Heart left ventricle (tissue), 13 donors: ENCODE measurements around the gene ARPP21.

Source experiments
- POLR2A ChIP-seq, 2 donors: fragments of 450-650 bp; IDR thresholded peaks; one replicate each; pipeline ENCODE4 v1.6.1; 2017; ENCODE audit warnings: antibody characterized with exemption in 2 of 2, mild to moderate bottlenecking in 2 of 2, moderate library complexity in 2 of 2
- TF ChIP-seq, protein P1 (sequence below), 12 donors: fragments of 200-600 bp; sonication (generic) in 4 of 12; IDR thresholded peaks; one replicate each; pipeline versions ENCODE4 v1.5.0 to v1.8.0; 2018 to 2022; ENCODE audit warnings: antibody characterized with exemption in 12 of 12, mild to moderate bottlenecking in 5 of 12
- donor health status: ischemic (EF 13 %, LVEDD 7.1; RV severe dilation, severe dysfunction).
- donor health status: DM: no; HTN: yes; CAD: no.
- donor health status: DM: no; HTN: no; CAD: no.
- donor health status: ischemic (EF 25% LVEDD 6.9; RV normal size, moderate dysfunction).
- donor health status: ischemic (EF 25% LVEDD 5.7; RV mildly dilated, moderate dysfunction).
- donor health status: ischemic (EF 35%, LVEDD 5.7; RV mildly dilated, moderate dysfunction).
- donor health status: nonischemic (EF 11% LVEDD 7.7; RV severe dilation, severe dysfunction).
- donor health status: DM: yes; HTN: yes; CAD: no.
- donor health status: PGD.
- donor health status: ischemic (EF 29% LVEDD 5.4; RV normal size, mild dysfunction).
- donor health status: nonischemic (EF 23%, LVEDD 6.1; RV moderate dilation, normal function).

DNA sequence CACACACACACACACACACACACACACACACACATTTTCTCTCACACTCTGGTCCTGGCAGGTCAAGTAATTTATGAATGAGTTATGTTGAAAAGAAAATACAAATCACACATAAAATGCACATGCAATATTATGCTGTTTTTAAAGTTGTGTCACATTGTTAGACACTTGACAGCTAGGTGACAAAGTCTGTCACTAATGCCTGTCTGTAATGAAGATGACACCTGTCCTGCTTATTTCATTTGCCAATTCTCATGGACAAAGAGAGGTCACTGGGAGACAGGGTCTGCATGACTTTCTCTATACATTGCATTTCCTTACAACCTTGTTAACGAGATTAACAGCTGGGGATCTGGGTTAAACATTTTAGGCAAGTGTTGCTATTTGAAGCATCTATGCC, 71.2 kb downstream of the ARPP21 start:
- no peak for TF ChIP-seq POLR2A (IDR thresholded peaks at IDR 0.05)
- TF ChIP-seq, protein P1, sequence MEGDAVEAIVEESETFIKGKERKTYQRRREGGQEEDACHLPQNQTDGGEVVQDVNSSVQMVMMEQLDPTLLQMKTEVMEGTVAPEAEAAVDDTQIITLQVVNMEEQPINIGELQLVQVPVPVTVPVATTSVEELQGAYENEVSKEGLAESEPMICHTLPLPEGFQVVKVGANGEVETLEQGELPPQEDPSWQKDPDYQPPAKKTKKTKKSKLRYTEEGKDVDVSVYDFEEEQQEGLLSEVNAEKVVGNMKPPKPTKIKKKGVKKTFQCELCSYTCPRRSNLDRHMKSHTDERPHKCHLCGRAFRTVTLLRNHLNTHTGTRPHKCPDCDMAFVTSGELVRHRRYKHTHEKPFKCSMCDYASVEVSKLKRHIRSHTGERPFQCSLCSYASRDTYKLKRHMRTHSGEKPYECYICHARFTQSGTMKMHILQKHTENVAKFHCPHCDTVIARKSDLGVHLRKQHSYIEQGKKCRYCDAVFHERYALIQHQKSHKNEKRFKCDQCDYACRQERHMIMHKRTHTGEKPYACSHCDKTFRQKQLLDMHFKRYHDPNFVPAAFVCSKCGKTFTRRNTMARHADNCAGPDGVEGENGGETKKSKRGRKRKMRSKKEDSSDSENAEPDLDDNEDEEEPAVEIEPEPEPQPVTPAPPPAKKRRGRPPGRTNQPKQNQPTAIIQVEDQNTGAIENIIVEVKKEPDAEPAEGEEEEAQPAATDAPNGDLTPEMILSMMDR (IDR thresholded peaks at IDR 0.05): no peak
